HG03196 (cell line): Measurements from ENCODE around the gene EIF3C.
A peak's percentile ranks its signal among the peaks of the same experiment; 100 is the strongest.
"Not testable (repeated sequence)": the region's sequence is repeated elsewhere in the genome, so short reads cannot be mapped to it uniquely, and the experiment has no call there.

Experiments used
- ATAC-seq: cut with Tn5 transposase; IDR thresholded peaks from one replicate; pipeline ENCODE4 v1.9.1; 2021; ENCODE audit not compliant: unreplicated experiment

Gene EIF3C

DNA sequence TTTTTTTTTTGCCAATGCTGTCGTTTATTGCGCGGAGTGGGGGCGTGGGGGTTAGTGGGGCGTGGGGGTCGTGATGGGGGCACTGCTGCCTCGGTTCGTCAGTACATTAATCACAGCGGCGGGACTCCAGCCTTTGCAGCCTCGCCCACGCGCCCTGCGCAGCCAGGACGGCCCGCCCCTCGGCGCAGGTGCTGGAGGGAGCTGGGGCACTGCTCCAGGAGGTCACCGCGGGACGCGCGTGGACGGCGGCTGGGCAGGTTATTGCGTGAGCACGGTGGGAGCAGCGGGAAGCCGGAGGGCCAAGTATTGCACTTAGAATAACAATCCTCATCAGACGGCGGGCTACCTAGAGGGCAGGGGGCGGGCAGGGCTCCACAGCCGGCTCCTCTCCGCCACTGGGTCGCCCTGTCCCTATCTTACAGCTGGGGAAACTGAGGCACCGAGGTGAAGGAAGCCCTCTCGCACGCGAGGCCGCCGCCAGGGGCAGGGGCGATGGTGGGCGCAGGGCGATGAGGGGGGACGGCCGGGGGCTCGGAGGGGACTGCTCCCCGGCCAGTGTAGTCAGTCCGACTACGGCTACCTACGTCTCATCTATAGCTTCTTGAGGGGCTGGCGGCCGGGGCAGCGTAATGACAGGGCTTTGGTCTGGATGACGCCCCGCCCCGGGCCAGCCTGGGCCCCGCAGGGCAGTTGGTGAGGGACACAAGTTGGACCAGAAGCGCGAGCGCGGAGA lies 35.5 kb downstream of the EIF3C start:
- not testable (repeated sequence) for ATAC-seq

DNA sequence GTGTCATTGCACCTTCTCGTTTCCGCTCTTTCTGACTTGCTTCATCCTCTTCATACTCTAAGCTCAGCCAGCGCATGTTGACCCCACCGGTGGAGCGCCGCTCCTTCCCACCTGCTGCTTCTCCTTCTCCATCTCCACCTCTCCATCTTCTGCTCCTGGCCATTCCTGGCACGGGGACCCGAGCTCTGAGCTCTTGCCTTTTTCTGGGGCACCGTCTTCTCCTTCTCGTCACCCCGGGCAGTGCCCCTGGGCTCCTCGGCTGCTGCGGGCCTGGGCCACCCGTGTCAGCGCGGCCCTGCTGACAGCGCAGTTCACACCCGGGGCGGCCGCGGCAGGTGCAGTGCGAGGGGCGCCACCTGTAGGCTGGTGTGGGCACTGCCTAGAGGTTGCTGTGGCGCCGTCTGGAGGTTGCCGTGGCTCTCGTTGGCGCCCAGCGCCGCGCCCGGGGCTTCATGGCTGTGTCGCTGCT lies 38.8 kb downstream of the EIF3C start:
- ATAC-seq, result peak; percentile 90

DNA sequence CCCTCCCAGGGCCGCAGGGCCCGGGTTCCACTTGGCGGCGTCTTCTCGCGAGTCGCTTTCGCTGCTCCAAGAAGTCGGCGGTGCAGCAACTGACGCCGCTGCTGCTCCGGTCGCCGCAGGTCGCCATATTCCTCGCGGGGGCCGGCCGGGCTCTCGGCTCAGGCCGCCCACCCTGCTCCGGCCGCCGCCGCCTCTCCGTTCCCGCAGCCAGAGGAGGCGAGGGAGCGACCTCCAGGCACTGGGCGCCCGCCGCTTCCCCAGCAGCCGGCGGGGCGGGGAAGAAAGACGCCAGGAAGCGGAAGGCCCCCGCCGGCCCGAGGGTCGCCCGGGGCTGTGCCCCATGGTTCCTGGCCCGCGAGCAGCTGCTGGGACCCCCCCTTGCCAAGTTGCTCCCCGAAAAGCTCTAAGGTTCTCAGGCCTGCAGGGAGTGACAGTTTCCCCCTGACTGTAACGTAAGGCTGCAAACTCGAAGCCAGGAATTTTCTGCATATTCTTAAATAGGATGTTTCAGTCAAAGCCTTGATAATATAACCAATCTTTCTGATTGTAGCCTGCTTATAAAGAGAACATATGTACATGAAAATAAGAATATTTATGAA lies 39.3 kb downstream of the EIF3C start:
- peak; percentile 20 for ATAC-seq

DNA sequence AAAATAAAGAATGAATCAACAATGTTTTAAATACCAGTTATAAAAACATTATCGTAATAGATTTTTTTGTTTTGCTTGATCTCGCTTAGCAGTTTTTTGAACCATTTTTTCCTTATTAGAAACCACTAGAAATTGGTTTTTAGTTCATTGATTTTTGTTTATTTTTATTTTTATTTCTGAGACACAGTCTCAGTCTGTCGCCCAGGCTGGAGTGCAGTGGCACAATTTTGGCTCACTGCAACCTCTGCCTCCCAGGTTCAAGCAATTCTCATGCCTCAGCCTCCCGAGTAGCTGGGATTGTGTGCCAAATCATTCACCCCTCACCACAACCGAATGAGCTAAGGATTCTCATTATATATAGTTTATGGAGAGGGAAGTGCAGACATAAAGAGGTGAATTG lies 40.2 kb downstream of the EIF3C start, which contains the start of gene NPIPB9:
Gene NPIPB9 (plus strand): TSS at position 301 of the 400 bp plus-strand sequence.
- not testable (repeated sequence) for ATAC-seq

DNA sequence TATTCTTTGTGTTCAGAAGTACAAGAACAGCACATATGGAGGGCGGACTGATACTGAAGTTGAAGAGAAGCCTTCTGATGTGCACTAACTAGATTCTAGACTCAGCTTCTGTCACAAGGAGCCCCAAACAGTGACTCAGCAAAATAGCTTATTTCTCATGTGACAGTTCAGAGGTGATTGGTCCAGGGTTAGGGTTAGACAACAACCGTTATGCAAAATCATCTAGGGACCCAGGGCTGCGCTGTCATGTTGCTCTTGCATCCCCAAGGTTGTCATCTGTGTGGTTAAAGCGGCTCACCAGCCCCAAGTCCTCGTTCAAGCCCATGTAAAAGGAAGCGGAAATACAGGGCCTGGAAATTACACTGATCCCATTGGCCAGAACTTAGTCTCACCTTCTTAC lies 70.4 kb downstream of the EIF3C start:
- not testable (repeated sequence) for ATAC-seq

DNA sequence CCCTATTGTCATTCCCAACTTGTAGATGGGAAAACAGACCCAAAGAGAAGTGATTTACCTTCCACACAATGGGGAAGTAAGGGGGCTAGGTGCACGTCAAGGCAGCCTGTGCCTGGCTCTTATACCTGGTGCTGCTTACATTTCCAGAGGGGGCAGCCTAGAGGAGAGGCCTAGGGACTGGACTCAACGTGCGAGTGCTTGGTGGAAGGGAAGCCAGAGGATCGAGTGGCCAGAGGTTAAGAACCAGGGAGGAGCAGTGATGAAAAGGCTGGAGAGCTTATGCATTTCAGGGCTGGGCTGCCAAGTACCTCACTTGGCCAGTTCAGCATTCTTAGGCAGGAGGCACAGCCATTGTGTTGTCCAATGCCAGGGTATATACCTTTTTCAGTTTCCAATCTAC lies 71.1 kb downstream of the EIF3C start:
- not testable (repeated sequence) for ATAC-seq
